NAMALWA (cell line): ENCODE measurements around the gene ARMC8.
A peak's percentile ranks its signal among the peaks of the same experiment; 100 is the strongest.

Source experiments
- DNase-seq: peaks from one replicate; pipeline ENCODE4 v3.0.0-alpha.2; 2015; ENCODE audit warnings: low spot score

Gene ARMC8

DNA sequence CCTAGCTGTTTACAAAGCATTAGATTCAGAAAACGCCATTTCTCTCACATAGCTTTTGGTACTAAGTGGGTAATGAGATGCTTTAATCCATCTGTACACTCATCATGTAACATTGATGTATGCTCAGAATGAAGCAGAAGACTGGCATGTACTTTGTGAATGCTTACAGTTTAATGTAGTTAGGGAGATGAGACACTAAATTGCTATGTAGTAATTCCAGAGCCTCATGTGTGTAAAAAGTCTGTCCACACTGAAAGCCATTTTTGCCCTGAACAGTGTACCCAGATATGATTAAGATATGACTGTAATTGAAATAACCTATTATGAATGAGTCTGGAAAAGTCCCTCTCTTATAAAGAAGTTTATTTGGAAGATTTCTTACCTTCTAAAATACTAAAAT is 66.5 kb downstream of the ARMC8 start:
- DNase-seq = no peak

- no peak for DNase-seq
These were observed 67.1 kb downstream of the ARMC8 start for GRCh38 chr3:138254216-138254615.

- DNase-seq = no peak
These were observed 68.9 kb downstream of the ARMC8 start for GRCh38 chr3:138256022-138256421.

DNA sequence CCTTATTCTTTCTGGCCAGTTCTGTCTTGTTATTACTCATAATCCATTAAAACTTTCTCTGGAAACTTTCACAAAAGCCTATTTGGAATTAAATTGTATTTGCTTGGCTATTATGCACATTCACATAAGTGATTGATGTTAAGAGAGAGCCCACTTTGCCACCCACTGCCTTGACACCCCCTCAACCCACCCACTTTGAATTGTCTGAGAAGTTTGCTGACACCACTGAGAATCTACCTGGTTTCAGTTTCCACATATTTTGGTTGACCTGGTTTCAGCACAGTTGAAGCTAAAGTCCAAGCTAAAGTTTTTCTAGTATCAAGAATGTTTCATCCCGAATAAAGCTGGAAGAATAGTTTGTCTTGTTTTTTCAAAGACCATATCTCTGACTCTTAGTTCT is 70.9 kb downstream of the ARMC8 start:
- no peak for DNase-seq

GRCh38 chr3:138259126-138259525 is 72.0 kb downstream of the ARMC8 start:
- DNase-seq = no peak

GRCh38 chr3:138260611-138261010 is 73.5 kb downstream of the ARMC8 start:
- no peak for DNase-seq

GRCh38 chr3:138263104-138263503 is 76.0 kb downstream of the ARMC8 start:
- DNase-seq = no peak

GRCh38 chr3:138265745-138266144 is 78.6 kb downstream of the ARMC8 start:
- DNase-seq = no peak

DNA sequence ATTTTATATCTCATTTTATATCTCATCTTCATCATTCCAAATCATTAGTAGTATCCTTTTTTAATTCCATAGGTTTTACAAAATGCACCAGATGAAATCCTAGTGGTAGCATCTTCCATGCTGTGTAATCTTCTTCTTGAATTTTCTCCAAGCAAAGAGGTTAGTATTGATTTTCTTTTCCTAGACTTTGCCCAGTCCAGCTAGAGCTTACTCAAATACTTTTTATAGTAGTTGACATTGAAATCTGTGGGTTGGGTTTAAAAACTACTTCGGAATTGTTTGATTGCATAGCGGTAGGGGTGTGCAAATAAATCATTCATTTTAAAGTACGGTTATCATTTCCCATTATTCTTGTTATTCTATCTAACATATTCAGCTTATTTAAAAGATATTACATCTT is 80.0 kb downstream of the ARMC8 start:
- no peak for DNase-seq

DNA sequence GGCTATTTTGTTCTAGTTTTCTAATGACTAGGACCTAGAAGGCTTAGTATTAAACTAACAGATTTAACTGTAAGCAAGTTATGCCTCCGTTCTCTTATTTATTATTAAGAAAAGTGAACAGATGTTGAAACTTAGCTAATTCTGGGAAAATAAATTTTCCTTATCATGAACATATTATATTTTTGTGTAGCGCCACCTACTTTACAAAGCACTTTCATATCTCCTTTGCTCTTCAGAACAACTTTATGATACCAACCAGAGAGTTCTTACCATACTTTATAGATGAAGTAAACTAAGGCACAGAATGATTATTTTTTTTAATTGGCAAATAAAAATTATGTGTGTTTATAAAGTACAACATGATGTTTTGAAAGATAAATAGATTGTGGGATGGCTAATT is 83.1 kb downstream of the ARMC8 start:
- no peak for DNase-seq

DNA sequence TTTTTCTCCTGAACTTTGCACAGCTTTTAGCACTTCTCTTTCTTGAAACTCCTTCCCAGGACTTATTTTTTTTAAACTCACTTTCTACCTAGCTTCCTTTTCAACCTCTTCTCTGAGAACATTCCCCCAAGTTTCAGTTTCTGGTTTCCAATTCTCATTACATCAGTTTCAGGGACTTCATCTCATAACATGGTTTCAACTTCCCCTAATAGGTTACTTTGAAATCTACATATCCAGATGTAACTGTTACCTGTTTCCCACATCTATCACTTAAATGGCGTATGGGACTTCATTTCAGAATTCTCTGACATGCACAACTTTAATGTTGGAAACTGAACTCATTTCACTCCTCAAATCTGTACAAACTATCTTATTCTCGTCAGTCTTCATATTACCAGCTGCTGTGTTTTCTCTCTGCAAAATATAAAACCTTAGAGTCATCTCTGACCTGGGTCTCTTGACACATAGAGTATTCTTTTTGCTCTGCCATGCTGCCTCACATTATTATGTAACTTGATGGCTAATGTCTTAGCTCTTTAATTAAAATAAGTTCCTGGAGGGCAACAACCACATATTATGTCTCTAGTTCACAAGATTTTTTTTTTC is 84.2 kb downstream of the ARMC8 start:
- peak; percentile 10 for DNase-seq

DNA sequence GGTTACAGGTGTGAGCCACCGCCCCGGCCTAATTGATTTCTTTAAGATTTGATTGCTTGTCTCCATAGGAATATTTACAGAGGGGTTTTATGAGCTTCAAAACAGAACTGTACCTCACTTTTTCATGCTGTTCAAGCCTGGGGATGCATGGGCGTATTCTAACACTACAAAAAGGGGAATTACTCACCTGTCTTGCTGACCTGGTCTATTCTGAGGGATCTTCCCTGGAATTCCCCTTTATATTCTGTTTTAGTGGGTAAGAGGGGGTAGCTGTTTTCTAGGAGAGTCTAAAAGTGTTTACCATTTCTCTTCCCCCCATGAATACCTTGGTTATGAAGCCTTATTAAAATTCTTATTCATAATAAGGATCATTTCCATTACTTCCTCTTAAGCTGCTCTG is 94.5 kb downstream of the ARMC8 start:
- no peak for DNase-seq

DNA sequence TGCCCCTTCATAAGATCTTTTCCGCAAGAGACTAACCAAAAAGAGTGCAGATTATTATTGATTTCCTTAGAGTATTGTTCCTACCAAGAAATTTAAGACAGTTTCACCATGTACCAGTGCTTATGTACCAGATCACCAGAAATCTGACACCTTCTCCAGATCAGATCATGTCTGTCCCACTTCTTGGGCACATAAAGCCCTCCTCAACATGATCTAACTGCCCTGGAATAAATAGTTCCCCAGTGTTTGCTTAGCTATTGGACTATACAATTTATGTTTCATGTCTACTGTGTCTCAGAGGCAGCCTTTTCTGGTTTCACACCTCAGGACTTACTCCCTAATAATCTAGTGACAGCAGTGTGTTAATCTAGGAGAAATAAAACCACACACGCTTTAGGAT is 95.7 kb downstream of the ARMC8 start:
- no peak for DNase-seq

GRCh38 chr3:138284079-138284478 is 97.0 kb downstream of the ARMC8 start:
- DNase-seq = no peak

DNA sequence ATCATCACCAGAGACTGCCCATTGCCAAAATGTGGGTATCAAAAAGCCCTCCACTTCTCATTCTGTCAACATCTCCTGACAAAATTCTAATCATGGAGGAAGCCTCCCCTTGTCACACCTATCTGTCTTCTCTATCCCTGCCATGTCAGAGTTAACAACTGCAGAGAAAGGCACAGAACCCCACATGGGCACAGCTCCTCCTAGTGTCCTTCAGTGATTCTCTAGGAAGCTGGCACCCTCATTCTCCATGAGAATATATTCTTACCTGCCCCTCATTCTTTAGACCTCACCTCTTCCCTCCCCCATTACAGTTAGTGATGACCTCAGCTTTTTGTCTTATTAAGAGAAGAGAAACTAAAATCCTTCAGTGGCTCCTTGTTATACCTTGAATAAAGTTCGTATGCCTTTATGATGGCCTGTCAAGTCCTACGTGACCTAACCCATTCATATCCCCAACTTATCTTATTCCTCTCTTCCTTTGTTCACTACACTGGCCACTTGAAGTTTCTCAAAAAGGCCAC is 97.9 kb downstream of the ARMC8 start:
- no peak for DNase-seq

DNA sequence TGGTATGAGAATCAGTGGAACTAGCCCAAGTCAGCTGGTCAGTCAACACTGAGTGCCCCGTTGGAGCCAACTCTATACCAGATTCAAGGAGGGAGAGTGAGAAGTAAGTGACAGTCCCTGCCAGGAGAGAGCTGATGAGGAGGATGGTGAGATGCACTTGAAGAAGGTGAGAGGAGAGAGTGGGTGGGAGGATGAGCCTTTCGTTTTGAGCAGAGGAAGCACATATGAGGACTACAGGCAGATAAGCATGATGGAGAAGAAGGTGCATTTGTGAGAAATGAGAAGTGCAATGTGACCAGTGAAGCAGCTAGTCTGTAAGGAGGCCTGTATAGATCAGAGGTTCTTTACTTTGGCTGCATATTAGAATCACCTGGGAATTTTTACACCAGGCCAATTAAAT is 102.2 kb downstream of the ARMC8 start:
- DNase-seq = no peak

DNA sequence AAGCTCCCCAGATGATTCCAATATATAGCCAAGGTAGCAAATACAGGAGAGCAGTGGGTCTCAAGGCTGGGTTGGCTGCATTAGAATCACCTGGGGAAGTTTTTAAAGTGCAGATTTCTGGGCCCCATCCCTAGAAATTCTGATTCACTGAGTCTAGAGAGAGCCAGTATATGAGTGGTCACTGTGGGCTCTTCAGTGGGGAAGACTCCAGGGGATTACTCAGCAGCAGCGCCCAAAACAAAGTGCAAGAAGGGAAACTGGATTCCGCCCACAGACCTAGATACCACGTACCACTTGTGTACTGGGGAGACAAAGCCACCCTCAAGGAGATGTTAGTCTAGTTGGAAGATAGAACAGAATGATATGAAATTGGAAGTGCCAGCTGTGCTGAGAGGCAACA is 102.6 kb downstream of the ARMC8 start:
- DNase-seq = no peak

DNA sequence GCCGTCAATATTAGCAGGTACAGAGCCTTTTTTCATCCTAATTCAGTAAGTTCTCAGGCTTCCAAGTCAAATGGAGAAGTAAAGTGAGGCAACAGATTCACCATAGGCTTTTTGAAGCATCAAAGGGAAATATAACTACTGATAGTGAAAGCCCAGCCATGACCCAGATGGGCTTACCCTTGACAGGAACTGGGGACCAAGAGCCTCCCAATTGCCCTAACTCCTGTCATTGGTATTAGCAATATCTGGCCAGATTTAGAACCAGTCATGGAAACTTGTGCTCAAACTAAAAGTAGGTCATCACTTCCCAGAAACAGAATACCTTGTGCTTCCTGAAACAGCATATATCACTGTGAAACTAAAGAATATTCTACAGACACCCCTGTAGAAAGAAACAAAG is 109.5 kb downstream of the ARMC8 start:
- DNase-seq = no peak

- no peak for DNase-seq
These were observed 110.0 kb downstream of the ARMC8 start for GRCh38 chr3:138297059-138297607.

- no peak for DNase-seq
These were observed 110.8 kb downstream of the ARMC8 start for GRCh38 chr3:138297876-138298275.

- DNase-seq = no peak
These were observed 113.5 kb downstream of the ARMC8 start for GRCh38 chr3:138300647-138301046.

DNA sequence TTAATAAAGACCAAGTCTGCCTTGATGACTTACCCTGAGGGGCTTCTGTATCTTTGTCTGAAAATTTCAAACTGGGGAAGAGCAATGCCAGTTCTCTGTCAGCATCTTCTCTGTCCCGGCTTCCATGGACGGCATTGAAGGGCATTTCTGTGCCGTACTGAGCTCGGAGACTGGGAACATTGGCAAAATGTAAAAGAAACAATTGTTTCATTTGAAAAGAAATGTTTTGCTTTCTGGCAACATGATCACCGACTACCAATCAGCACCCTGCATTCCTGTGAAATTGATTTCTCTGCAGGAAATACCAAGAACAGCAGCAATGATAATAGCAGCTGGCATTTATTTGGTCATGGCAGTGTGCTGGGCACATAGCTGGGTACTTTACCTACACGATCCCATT is 116.4 kb downstream of the ARMC8 start:
- no peak for DNase-seq

- no peak for DNase-seq
These were observed 120.8 kb downstream of the ARMC8 start for GRCh38 chr3:138307899-138308298.

GRCh38 chr3:138308783-138309182 is 121.7 kb downstream of the ARMC8 start:
- no peak for DNase-seq
